ENCODE data around the gene PARS2. TPM values are rescaled to one million over a fixed set of nuclear protein-coding genes. Genes with fewer than 3 reads are reported as not detected.
A peak's percentile ranks its signal among the peaks of the same experiment; 100 is the strongest.

The PARS2 gene
- polyA plus RNA-seq, 1 donor from 2014 or later: 2.6 TPM

DNA sequence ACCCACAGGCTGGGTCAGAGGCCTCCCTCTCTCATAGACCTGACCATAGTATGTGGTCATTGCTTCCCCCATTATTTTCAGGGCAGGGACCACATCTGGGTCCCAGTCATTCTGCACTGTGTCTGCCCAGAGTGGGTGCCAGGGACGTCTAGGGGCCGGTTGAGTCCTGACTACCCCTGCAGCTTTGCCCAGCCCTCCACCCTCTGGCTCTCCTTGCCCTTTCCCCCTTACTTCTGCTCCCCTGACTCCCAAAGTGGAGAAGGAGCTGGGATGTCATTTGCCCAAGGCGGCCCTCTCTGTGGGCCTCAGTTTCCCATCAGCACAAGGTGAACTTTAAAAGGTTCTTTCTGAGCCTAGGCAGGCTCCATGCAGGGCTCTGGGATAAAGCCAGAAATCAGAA lies 41.1 kb upstream of the PARS2 start:
- H3K9me3 Mint-ChIP-seq: no peaks in the 10 kb centered on the region
- H3K27me3 Mint-ChIP-seq: no peaks in the 10 kb centered on the region
- peaks cover 3 to 15% (median 6%) of the 10 kb centered on the region in 3 donors for H3K4me1 Mint-ChIP-seq
- H3K27ac Mint-ChIP-seq: no peak overlapping the region
- no peaks in the 10 kb centered on the region for H3K36me3 Mint-ChIP-seq
- H3K4me3 Mint-ChIP-seq: no peak overlapping the region

DNA sequence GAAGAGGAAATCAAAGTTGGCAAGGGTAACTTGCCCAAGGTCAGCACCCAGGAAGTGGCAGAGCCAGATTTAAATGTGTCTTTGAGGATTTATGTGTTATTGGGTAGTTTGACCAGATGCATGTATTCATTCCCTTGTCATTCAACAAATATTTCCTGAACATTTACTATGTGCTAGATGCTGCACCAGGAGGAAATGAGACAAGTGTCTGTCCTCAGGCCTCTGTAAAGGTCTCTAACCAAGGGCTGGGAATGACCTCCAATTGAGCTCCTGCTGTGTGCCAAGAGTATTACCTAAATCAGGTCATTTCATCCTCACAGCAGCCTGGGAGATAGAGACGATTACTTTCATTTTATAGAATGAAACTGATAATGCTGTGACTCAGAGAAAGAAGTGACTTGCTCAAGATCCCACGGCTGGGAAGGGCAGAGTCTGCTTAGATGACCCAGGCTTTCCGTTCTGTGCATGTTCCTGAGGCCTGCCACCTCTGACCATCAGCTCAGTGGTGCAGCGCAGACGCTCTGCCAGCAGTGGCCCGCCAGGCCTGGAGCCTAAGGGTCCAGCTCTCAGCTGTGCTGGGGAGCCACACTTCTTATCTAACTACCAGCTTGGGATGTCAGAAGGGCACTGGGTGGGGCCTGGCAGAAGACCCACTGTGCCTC lies 40.3 kb upstream of the PARS2 start:
- peaks cover 10 to 22% (median 13%) of the 10 kb centered on the region in 3 donors for H3K4me1 Mint-ChIP-seq
- peak overlapping the region in 1 of 4 donors; percentile 66 for H3K4me3 Mint-ChIP-seq
- no peak overlapping the region for H3K27ac Mint-ChIP-seq
- no peaks in the 10 kb centered on the region for H3K9me3 Mint-ChIP-seq
- H3K27me3 Mint-ChIP-seq: no peaks in the 10 kb centered on the region
- no peaks in the 10 kb centered on the region for H3K36me3 Mint-ChIP-seq

DNA sequence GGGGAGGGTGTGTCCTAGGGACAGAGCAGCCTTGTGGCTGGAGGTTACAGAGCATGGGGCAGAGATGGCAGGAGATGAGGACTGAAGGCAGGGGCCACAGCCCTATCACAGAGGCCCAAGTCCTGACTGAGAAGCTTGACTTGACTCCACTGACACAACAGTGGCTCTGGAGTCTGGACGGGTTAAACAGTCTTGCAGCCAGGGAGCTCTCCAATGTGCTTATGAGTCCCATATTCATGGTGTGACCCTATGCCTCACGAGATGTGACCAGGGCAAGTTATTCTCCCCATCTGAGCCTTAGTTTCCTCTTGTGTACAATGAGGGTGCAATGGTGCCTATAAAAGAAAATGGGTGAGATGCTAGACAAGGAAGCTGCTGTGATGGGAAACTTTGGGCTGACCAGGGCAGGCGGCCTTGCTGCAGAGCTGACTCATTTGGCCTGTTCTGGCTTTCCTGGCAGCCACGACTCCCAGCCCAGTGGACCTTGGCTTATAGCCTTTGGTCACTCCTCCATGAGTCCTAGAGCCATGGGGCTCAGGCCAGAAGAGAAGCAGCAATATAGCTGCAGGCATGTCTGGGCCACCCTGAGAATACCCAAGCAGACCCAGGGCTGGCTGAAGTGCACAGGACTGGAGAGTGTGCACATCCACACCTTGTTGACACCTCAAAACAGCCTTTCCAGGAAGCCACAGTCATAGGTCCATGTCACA lies 39.6 kb upstream of the PARS2 start:
- Mint-ChIP-seq H3K4me1 (peaks cover 15 to 26% (median 19%) of the 10 kb centered on the region in 3 donors), H3K4me3 (peak overlapping the region in 1 of 4 donors; percentile 79), H3K27ac (no peak overlapping the region), H3K36me3 (no peaks in the 10 kb centered on the region), H3K27me3 (no peaks in the 10 kb centered on the region), H3K9me3 (no peaks in the 10 kb centered on the region)

DNA sequence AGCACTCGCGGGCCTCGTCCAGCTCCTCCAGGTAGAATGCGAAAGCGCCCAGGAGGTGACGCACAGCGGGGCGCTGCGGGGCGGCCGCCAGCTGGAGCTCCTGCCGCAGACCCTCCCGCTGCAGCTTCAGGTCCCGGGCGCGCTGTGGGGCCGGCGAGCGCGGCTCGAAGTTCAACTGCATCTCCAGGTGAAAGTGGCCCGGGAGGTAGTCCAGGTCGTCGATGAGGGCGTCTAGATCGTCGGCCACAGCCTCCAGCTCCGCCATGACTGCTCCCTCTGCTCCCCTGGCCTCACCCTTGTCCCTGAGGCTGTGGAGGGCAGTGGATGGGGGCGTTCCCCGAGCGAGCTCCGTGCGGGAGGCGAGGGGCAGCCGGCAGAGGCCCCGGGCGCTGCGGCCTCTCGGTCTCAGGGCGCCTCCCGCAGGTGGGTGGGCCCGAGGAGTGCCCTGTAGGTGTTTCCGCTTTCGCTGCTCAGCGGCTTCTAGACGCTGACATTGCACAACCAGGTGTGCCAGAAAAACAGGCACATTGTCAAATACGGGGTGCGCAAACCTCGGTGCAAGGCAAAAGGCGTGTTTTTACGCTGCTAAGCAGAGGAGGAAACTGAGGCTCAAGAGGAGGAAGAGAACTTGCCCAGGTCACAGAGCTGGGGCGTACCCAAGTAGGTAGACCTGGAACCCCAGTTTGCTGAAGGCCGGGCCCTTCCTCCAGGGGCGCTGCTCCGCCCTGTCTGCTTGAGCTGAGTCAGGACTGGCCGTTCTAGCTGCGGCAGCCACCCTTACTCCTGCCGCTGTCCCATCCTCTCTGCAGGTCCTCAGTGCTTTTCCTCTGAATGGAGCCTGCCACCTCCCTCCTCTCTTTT lies 36.8 kb upstream of the PARS2 start, which contains the start of gene TTC22:
Gene TTC22, minus strand, starts transcription at position 425 of the 861 bp plus-strand sequence. Its CDS starts 160 bp downstream, at position 265.
- no peaks in the 10 kb centered on the region for H3K9me3 Mint-ChIP-seq
- peaks cover 15 to 27% (median 26%) of the 10 kb centered on the region in 3 donors for H3K4me1 Mint-ChIP-seq
- H3K36me3 Mint-ChIP-seq: peaks cover 5% of the 10 kb centered on the region
- peak within 1 kb of the TSS; percentile 73 to 96 (median 94) for H3K27ac Mint-ChIP-seq
- peak within 1 kb of the TSS; percentile 92 to 95 (median 94) for H3K4me3 Mint-ChIP-seq
- H3K27me3 Mint-ChIP-seq: no peaks in the 10 kb centered on the region

DNA sequence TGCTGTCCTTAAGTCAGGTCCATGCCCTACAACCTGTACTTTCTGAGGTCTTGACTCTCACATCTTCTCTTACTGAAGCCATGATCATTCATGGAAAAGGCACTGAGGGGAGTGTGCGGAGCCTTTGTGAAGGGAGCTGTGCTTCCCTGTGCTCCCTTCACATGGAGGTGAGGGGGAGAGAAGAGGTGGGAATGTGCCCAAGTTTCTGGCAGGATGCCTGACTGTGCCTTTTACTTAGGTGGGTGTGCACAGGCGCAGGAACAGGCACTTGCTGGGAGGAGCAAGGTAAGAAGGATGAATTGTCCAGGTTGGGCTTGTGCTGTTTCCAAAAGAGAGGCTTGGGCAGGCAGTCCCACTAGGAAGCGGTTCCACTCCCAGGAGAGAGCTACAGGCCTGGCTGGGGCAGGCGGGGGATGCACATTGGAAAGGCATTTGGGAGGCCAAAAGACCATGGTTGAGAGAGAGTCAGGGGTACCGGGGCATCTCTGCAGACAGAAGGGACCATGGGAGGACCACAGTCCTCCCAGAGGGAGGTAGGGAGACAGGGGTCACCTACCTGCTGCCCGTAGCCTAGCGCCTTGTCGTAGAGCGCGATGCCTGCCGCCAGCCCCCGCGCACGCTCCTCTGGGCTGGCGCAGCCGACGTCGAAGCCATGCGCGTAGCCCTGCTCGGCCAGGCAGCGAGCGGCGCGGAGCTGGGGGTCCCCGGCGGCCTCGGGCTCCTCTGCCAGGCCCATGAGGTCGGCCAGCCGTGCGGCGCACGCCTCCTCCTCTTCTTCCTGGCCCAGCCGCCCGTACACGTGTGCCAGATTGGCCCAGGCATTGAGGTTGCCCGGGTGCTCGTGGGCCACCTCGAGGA lies 35.9 kb upstream of the PARS2 start:
- Mint-ChIP-seq H3K4me1 (peaks cover 15 to 27% (median 26%) of the 10 kb centered on the region in 3 donors), H3K36me3 (peaks cover 5% of the 10 kb centered on the region), H3K9me3 (no peaks in the 10 kb centered on the region), H3K27me3 (no peaks in the 10 kb centered on the region), H3K27ac (peak overlapping the region; percentile 16 to 96 (median 73)), H3K4me3 (peak overlapping the region; percentile 91 to 95 (median 94))

DNA sequence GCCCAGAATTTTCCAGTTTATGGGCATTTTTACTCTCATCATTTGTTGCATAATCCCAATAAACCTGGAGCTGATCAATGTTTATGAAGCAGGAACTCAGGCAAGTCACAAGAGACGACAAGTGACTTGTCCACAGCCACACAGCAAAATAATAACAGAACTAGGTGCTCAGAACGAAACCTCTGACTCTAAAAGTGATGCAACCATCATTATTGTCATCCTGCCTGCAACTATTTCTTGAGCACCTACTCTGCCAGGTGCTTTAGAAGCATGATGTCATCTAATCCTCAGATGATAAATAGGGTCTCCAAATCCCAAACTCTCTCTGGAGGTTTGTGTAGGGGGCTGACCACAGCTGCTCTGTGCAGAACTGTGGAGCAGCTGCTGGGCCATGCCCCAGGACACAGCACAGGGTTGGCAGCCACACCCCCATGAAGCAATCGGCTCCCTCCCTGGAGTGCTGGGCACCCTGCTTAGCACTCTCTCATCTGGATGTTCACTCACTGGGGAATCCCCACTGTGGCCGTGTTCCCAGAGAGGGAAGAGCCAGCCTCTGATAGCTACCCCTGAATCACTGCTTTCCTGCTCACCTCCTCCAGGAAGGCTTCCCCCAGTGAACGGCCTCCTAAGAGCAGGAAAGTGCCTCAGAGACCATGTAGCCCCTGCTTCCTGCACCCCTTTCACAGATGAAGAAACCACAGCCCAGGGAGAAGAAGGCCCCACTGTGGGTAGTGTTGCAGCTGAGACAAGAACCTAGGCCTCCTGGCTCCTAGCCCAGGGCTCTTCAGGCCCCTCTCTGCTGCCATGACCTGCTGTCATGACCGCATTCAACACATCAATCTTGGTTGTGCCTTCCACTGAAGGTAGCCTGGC lies 34.7 kb upstream of the PARS2 start:
- Mint-ChIP-seq H3K27ac (peak overlapping the region in 1 of 3 donors; percentile 96), H3K36me3 (peaks cover 5% of the 10 kb centered on the region), H3K4me1 (peaks cover 15 to 32% (median 27%) of the 10 kb centered on the region in 3 donors), H3K4me3 (peak overlapping the region; percentile 91 to 95 (median 94)), H3K9me3 (no peaks in the 10 kb centered on the region), H3K27me3 (no peaks in the 10 kb centered on the region)

DNA sequence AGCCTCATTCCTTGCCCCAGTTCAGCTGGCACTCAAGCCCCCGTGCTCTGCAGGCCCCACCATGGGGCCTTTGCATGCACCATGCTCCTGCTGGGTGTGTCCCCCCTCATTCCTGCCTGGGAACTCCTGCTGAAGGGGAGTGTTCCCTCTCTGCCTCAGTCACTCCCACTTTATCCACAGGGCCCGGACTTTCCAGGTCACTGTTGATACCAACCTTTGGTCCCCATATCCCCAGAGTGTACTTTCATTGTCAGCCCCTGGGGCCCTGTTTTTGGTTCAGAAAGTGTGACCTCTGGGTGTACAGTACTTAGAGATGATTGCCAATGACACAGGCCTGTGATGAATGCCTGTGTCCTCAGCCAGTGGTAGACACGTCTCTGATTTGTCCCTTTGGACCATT lies 33.9 kb upstream of the PARS2 start:
- Mint-ChIP-seq H3K36me3 (peaks cover 5% of the 10 kb centered on the region), H3K4me3 (peak overlapping the region in 2 of 4 donors; percentile 75 to 91), H3K4me1 (peaks cover 15 to 32% (median 27%) of the 10 kb centered on the region in 3 donors)

DNA sequence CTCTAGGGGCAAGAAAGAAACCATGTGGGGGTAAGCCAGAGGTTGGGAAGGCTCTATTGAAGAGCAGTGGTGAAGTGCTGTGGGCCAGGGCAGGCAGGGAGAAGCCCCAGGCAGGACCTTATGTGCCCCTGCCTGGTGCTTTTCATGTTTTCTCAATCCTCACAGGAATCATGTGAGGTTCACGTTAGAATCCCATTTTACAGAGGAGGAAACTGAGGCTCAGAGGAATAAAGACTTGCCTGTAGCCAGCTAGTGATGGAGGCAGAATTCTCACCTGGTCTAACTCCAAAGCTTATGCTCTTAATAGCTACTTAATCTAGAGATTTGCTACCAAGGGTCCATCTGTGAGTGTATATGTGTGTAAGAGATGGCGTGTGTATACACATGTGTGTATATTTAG lies 32.6 kb upstream of the PARS2 start:
- Mint-ChIP-seq H3K36me3 (peaks cover 5% of the 10 kb centered on the region), H3K9me3 (no peaks in the 10 kb centered on the region), H3K27ac (no peak overlapping the region), H3K4me3 (peak overlapping the region in 1 of 4 donors; percentile 31), H3K27me3 (no peaks in the 10 kb centered on the region), H3K4me1 (peaks cover 14 to 26% (median 25%) of the 10 kb centered on the region in 3 donors)

More for the DNA sequence above, 33.9 kb upstream of the PARS2 start:
- Mint-ChIP-seq H3K9me3 (no peaks in the 10 kb centered on the region), H3K27ac (no peak overlapping the region), H3K27me3 (no peaks in the 10 kb centered on the region)

DNA sequence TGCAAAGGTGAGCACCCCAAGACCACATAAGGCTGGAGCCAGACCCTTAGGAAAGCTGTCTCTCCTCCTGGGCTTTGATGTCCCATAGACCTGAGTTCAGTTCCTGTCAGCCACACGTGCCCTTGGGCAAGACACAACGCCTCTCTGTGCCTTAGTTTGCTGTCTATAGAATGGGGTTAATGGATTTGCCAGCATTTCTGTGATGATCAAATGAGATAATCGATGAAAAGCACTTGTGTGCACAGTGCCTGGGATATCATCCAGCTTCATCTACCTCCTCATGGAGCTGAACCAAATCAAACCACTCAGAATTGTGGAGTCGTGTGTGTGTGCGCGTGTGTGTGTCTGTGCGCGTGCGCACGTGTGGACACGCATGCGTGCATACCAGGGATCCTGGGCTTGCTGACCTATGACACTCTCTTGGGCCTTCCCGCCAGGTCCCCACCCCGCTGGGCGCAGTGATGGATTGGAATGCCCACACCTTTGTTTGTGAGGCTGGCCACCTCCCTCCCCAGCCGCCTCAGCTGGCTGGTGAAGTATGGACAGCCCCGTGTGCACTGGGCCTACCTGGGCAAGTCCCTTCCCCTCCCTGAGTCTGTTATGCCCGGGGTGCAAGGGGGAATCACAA lies 31.6 kb upstream of the PARS2 start:
- H3K27me3 Mint-ChIP-seq: no peaks in the 10 kb centered on the region
- no peak overlapping the region for H3K27ac Mint-ChIP-seq
- peak overlapping the region in 1 of 4 donors; percentile 31 for H3K4me3 Mint-ChIP-seq
- H3K36me3 Mint-ChIP-seq: peaks cover 5% of the 10 kb centered on the region
- H3K4me1 Mint-ChIP-seq: peaks cover 12 to 21% (median 18%) of the 10 kb centered on the region in 3 donors
- H3K9me3 Mint-ChIP-seq: no peaks in the 10 kb centered on the region

DNA sequence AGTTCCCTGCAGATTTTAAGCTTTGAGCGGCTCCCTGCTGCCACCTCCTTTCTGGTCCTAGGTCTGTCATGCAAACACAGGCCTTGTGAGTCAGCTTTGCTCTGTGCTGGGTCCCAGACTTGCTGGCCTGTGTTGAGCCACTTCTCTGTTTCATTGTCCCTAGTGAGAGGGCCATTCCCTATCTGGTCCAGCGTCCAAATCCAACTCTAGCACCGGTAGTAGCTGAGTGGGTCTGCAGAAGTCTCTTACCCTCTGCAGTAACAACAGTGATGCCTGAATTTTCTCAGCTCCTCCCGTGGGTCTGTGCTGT lies 31.0 kb upstream of the PARS2 start:
- peaks cover 12 to 21% (median 18%) of the 10 kb centered on the region in 3 donors for H3K4me1 Mint-ChIP-seq
- peaks cover 5% of the 10 kb centered on the region for H3K36me3 Mint-ChIP-seq
- H3K27ac Mint-ChIP-seq: no peak overlapping the region
- no peaks in the 10 kb centered on the region for H3K27me3 Mint-ChIP-seq
- no peaks in the 10 kb centered on the region for H3K9me3 Mint-ChIP-seq
- H3K4me3 Mint-ChIP-seq: no peak overlapping the region

DNA sequence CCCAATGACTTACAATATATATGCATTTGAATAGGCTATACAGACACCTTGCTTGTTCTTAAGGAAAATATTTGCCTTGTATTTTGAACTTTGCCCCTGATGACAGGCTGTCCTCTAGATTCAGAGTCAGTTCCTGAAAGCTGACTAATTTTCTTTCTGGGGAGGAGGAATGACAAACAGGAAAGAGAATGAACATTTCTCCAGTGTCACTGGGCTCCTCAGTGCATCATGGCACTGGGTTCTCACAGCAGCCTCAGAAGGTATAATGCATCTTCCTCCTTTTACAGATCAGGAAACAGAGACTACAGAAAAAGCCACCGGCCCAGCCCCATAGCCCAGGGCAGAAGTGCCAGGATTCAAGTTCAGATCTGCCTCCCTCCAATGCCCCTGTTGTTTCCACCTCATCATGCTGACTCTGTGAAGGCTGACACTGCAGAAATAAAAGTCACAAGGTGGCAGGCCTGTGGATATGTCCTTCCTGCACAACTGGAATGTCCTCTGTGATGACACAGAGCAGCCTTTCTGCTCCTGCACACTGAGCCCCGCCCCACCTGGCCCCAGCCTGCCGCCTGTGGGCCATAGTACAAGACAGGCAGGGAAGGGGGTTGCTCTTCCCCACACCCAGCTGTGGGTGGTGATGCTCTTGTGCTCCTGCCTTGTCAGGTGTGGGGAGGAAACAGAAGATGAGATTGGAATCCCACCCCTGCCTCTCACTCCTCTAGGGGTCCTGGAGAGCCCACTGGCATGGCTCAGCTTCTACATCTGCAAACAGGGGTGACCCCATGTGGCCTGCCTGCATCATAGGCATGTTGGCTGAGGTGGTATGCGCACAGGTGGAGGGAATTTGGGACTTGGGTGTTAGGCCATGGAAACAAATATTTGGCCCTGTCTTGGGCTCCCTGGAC lies 30.4 kb upstream of the PARS2 start:
- no peak overlapping the region for H3K27ac Mint-ChIP-seq
- H3K9me3 Mint-ChIP-seq: peaks cover 0 to 1% (median 0%) of the 10 kb centered on the region in 3 donors
- H3K4me3 Mint-ChIP-seq: no peak overlapping the region
- peaks cover 6 to 15% (median 12%) of the 10 kb centered on the region in 3 donors for H3K4me1 Mint-ChIP-seq
- H3K27me3 Mint-ChIP-seq: no peaks in the 10 kb centered on the region
- H3K36me3 Mint-ChIP-seq: peaks cover 5% of the 10 kb centered on the region

DNA sequence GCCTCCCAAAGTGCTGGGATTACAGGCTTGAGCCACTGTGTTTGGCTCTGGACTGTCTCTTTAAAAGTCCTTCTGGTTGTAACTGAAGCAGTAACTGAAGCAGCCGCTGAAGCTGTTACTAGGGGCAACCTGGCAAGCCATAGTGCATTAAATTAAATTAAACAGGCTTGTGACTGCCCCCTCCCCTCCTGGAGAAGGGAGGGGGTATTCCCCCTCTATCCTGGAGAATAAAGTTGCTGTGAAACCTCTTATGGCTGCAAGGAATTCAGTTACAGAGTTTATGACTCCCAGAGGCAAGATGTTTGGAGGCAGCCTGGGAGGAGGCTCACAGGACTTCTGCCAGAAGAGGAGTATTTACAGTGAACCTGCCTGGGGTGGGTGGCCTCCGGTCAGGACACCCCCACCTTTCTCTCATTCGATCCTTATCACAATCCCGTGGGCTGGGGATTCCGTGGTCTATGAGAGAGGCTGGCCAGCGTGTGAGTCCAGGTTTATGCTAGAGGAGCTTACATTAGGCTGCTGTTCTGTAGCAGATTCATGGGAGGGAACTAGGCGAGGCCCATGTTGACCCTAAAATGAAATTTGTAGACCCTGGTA lies 28.5 kb upstream of the PARS2 start:
- no peak overlapping the region for H3K4me3 Mint-ChIP-seq
- H3K36me3 Mint-ChIP-seq: peaks cover 4% of the 10 kb centered on the region
- H3K27me3 Mint-ChIP-seq: no peaks in the 10 kb centered on the region
- H3K4me1 Mint-ChIP-seq: peaks cover 0 to 7% (median 2%) of the 10 kb centered on the region in 3 donors
- H3K27ac Mint-ChIP-seq: no peak overlapping the region
- peaks cover 0 to 1% (median 0%) of the 10 kb centered on the region in 3 donors for H3K9me3 Mint-ChIP-seq
